ENCODE measurements around the gene CFAP52. TPM values are rescaled to one million over a fixed set of nuclear protein-coding genes. Genes with fewer than 3 reads are reported as not detected.
"Not testable (repeated sequence)": the region's sequence is repeated elsewhere in the genome, so short reads cannot be mapped to it uniquely, and the experiment has no call there.

Gene CFAP52
- total and polyA plus RNA-seq, 2 of the 8 experiments (the other 6 are each of a cell fraction or from before 2014, with no cell fraction given): 0.11 TPM; not detected in 1

DNA sequence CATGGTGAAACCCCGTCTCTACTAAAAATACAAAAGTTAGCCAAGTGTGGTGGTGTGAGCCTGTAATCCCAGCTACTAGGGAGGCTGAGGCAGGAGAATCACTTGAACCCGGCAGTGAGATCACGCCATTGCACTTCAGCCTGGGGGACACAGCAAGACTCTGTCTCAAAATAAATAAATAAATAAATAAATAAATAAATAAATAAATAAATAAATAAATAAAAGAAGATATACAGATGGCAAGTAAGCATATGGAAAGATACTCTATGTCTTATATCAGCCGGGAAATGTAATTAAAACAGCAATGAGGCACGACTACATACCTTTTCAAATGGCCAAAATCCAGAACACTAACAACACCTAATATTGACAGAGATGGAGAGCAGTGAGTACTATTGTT lies 28.1 kb downstream of the CFAP52 start:
- H3K4me2 ChIP-seq (ENCODE audit: insufficient read depth in 1 of 2, low read depth in 2 of 2, low read length in 2 of 2); H3K23ac ChIP-seq (ENCODE audit: insufficient read length); H4K91ac ChIP-seq (replicated peaks; ENCODE audit: insufficient read length, low read length); H3K23me2 ChIP-seq (ENCODE audit: low read depth, low read length); H3K27me3 ChIP-seq (replicated peaks in 1 of 4; ENCODE audit: control insufficient read depth in 3 of 4, extremely low read depth in 1 of 4, insufficient read depth in 3 of 4, low read length in 3 of 4); H3K56ac ChIP-seq (replicated peaks; ENCODE audit: insufficient read length, low read depth, low read length); DNase-seq (ENCODE audit: low read depth in 1 of 2, low spot score in 2 of 2); H3K27ac ChIP-seq (ENCODE audit: low read depth, low read length); H2BK15ac ChIP-seq (ENCODE audit: low read length); H4K20me1 ChIP-seq (replicated peaks in 1 of 2; ENCODE audit: control insufficient read depth in 1 of 2, insufficient read depth in 2 of 2, low read length in 2 of 2); H3K4me3 ChIP-seq (ENCODE audit: extremely low read depth in 1 of 4, insufficient read depth in 2 of 4, low read depth in 3 of 4, low read length in 4 of 4); H2BK120ac ChIP-seq (replicated peaks; ENCODE audit: low read depth, low read length); H3K14ac ChIP-seq (ENCODE audit: insufficient read length); H2AK5ac ChIP-seq (ENCODE audit: low read depth, low read length); H2BK5ac ChIP-seq (ENCODE audit: low read depth, low read length); H3K9ac ChIP-seq (replicated peaks in 1 of 4; ENCODE audit: extremely low read depth in 1 of 4, low read depth in 3 of 4, low read length in 3 of 4); POLR2A ChIA-PET (ENCODE audit: partially characterized antibody); FAIRE-seq; H4K8ac ChIP-seq (ENCODE audit: extremely low read depth, insufficient read depth, low read length); H3K9me3 ChIP-seq (ENCODE audit: insufficient read depth in 2 of 2, low read depth in 1 of 2, low read length in 1 of 2); H3K18ac ChIP-seq (ENCODE audit: extremely low read depth, low read length); H3K79me2 ChIP-seq (ENCODE audit: control insufficient read depth in 1 of 2, insufficient read depth in 2 of 2, low read length in 2 of 2); H2BK20ac ChIP-seq (ENCODE audit: low read length); H3K36me3 ChIP-seq (ENCODE audit: control insufficient read depth in 2 of 4, insufficient read depth in 4 of 4, low read length in 3 of 4); H2AFZ ChIP-seq (ENCODE audit: low read length); H3K79me1 ChIP-seq (ENCODE audit: low read depth, low read length); H3K4me1 ChIP-seq (replicated peaks in 1 of 4; ENCODE audit: control insufficient read depth in 3 of 4, insufficient read depth in 4 of 4, low read length in 3 of 4); H2BK12ac ChIP-seq (ENCODE audit: low read depth, low read length); H4K5ac ChIP-seq (ENCODE audit: insufficient read length, low read depth, low read length); H3K4ac ChIP-seq (replicated peaks; ENCODE audit: insufficient read length, low read depth, low read length): not testable (repeated sequence)
- 89% methylated on average over 5 of the region's 5 CpGs; no CpG with 5 or more reads in 1 of the 2 experiments for WGBS, 2 experiments (ENCODE audit: extremely low coverage in 1 of 2, insufficient coverage in 1 of 2, insufficient read length in 1 of 2, insufficient replicate concordance in 2 of 2, low coverage in 1 of 2, low lambda C conversion rate in 2 of 2, missing lambda C conversion rate in 1 of 2)
- CTCF ChIA-PET (ENCODE audit: partially characterized antibody): interaction anchor here (0.6 to 1.0 kb wide), 2 partner anchors 28 to 609 kb away, joined by 3 to 4 read pairs; partner anchors contain the start of gene CFAP52

All from H1 (cell line).